Esophagus squamous epithelium (tissue), 4 donors: ENCODE results near the gene ESYT2.

Source experiments
- CTCF ChIP-seq, 6 experiments: fragments of 450-650 bp in 4 of 6; fragments of 200-600 bp in 2 of 6; sonication (generic) in 2 of 6; IDR thresholded peaks; one replicate each; pipeline ENCODE4 v1.5.1; 2016 to 2019; ENCODE audit warnings: antibody characterized with exemption in 6 of 6, mild to moderate bottlenecking in 4 of 6, moderate library complexity in 4 of 6
- POLR2A ChIP-seq, 4 donors: fragments of 450-650 bp; IDR thresholded peaks; one replicate each; pipeline ENCODE4 v1.6.1; 2017; ENCODE audit warnings: antibody characterized with exemption in 4 of 4, mild to moderate bottlenecking in 4 of 4, moderate library complexity in 3 of 4

GRCh38 chr7:158759245-158759614 is 70.1 kb downstream of the ESYT2 start:
- TF ChIP-seq CTCF (IDR thresholded peaks at IDR 0.05) (no peak), POLR2A (IDR thresholded peaks at IDR 0.05) (no peak)
